Hepatocyte (in vitro differentiated cells): ENCODE measurements around the gene TUBGCP5. TPM values are rescaled to one million over a fixed set of nuclear protein-coding genes. Genes with fewer than 3 reads are reported as not detected.

Experiments used
- DNase-seq: peaks from one replicate; pipeline ENCODE4 v3.0.0-alpha.2; 2016; ENCODE audit warnings: low spot score
- H2AFZ ChIP-seq: fragments of 200-600 bp; sonication (generic); 2 replicates; pipeline ENCODE4 v1.6.0; 2016; ENCODE audit warnings: antibody characterized with exemption, mild to moderate bottlenecking
- H3K27ac ChIP-seq: fragments of 200-600 bp; sonication (generic); 2 replicates; pipeline ENCODE4 v1.5.1; 2016; ENCODE audit warnings: mild to moderate bottlenecking
- H3K27me3 ChIP-seq: fragments of 200-600 bp; sonication (generic); 2 replicates; pipeline ENCODE4 v1.6.1; 2016
- H3K36me3 ChIP-seq: fragments of 200-600 bp; sonication (generic); replicated peaks from 2 replicates; pipeline ENCODE4 v1.5.1; 2016; ENCODE audit warnings: low read depth; ENCODE audit not compliant: insufficient read depth
- H3K4me1 ChIP-seq: fragments of 200-600 bp; sonication (generic); 2 replicates; pipeline ENCODE4 v1.5.1; 2016; ENCODE audit warnings: mild to moderate bottlenecking, moderate library complexity; ENCODE audit not compliant: insufficient read depth
- H3K4me2 ChIP-seq: fragments of 200-600 bp; sonication (generic); 2 replicates; pipeline ENCODE4 v1.6.0; 2016
- H3K4me3 ChIP-seq: fragments of 200-600 bp; sonication (generic); 2 replicates; pipeline ENCODE4 v1.5.1; 2016; ENCODE audit warnings: mild to moderate bottlenecking
- H3K79me2 ChIP-seq: fragments of 200-600 bp; sonication (generic); 2 replicates; pipeline ENCODE4 v1.6.0; 2017; ENCODE audit warnings: mild to moderate bottlenecking
- H3K9me2 ChIP-seq: fragments of 200-600 bp; sonication (generic); replicated peaks from 2 replicates; pipeline ENCODE4 v1.6.0; 2017; ENCODE audit warnings: mild to moderate bottlenecking; ENCODE audit not compliant: insufficient read depth
- H3K9me3 ChIP-seq: fragments of 200-600 bp; sonication (generic); 2 replicates; pipeline ENCODE4 v1.5.1; 2016; ENCODE audit warnings: low read depth, mild to moderate bottlenecking
- H4K20me1 ChIP-seq: fragments of 200-600 bp; sonication (generic); 2 replicates; pipeline ENCODE4 v1.6.0; 2016; ENCODE audit warnings: mild to moderate bottlenecking; ENCODE audit not compliant: insufficient read depth, poor library complexity, severe bottlenecking
- EZH2 ChIP-seq: fragments of 200-600 bp; sonication (generic); IDR thresholded peaks from 2 replicates; pipeline ENCODE4 v1.6.1; 2016; ENCODE audit warnings: antibody characterized with exemption, mild to moderate bottlenecking, borderline replicate concordance
- EZH2phosphoT487 ChIP-seq: fragments of 200-600 bp; sonication (generic); IDR thresholded peaks from one replicate; pipeline ENCODE4 v1.6.1; 2018; ENCODE audit warnings: antibody characterized with exemption, mild to moderate bottlenecking, low read depth, moderate library complexity; ENCODE audit not compliant: unreplicated experiment, severe bottlenecking
- WGBS: methylation state at CpG from one replicate; pipeline ENCODE4 v1.1.6; 2016; ENCODE audit warnings: low lambda C conversion rate; ENCODE audit errors: missing lambda C conversion rate; 5-methylcytosine and 5-hydroxymethylcytosine counted together
- polyA plus RNA-seq: library from polyadenylated mRNA; unstranded; fragments of >200 nt; fragmentation: Nextera tagmentation; extraction: Ambion mirVana; gene quantifications from 2 replicates; pipeline ENCODE4 v1.2.1, GENCODE V29; 2016
- total RNA-seq: library from RNA; depleted of rRNA; stranded (reverse); fragments of >200 nt; gene quantifications from 2 replicates; pipeline ENCODE4 v1.2.3, GENCODE V29; 2014
- TF ChIP-seq, protein P1 (sequence below): fragments of 200-600 bp; sonication (generic); IDR thresholded peaks from 2 replicates; pipeline ENCODE4 v1.5.1; 2016; ENCODE audit warnings: antibody characterized with exemption, mild to moderate bottlenecking; ENCODE audit not compliant: poor library complexity

Gene TUBGCP5
- total and polyA plus RNA-seq, 2 experiments from 2014 or later: 9.6 to 29.4 TPM

DNA sequence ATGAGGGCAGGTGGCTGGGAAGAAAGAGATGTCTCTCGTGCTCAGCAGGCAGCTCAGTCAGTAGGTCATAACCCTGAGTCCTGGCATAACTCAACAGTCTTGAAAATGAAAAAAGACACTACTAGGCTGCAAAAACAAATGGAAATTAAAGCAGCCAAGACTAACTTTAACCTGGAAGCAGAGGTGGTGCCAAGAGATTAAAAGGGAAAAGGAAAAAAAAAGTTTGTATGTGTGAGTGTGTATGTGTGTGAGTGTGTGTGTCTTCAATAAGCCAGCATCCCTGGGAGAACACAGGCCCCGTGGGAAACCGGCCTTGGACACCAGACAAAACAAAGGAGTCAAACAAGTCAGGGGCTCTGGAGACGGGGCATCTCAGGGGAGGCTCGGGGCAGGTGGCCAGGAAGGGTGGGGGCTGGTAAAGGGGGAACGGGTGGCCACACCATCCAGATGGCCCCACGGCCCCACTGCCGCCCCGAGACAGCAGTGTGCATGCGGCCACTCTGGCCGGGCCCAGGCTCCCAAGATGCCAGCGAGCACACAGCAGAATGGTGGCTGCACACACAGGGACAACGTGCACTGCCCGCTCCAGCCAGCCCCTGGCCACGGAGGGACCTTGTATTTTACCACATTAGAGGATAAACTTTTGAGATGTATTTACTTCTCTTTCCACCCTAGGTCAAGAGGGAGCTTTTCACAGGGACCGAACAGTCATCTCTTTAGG lies 83.0 kb downstream of the TUBGCP5 start:
- TF ChIP-seq, protein P1, sequence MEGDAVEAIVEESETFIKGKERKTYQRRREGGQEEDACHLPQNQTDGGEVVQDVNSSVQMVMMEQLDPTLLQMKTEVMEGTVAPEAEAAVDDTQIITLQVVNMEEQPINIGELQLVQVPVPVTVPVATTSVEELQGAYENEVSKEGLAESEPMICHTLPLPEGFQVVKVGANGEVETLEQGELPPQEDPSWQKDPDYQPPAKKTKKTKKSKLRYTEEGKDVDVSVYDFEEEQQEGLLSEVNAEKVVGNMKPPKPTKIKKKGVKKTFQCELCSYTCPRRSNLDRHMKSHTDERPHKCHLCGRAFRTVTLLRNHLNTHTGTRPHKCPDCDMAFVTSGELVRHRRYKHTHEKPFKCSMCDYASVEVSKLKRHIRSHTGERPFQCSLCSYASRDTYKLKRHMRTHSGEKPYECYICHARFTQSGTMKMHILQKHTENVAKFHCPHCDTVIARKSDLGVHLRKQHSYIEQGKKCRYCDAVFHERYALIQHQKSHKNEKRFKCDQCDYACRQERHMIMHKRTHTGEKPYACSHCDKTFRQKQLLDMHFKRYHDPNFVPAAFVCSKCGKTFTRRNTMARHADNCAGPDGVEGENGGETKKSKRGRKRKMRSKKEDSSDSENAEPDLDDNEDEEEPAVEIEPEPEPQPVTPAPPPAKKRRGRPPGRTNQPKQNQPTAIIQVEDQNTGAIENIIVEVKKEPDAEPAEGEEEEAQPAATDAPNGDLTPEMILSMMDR: no peak
- no peak for TF ChIP-seq EZH2
- TF ChIP-seq EZH2phosphoT487: no peak
- Histone ChIP-seq H3K4me1 (no peaks in the 10 kb centered on the region), H3K4me3 (no peak overlapping the region), H3K9me2 (no peaks in the 10 kb centered on the region), H3K36me3 (no peaks in the 10 kb centered on the region), H3K9me3 (no peaks in the 10 kb centered on the region), H4K20me1 (peaks cover 59% of the 10 kb centered on the region), H3K27me3 (no peaks in the 10 kb centered on the region), H2AFZ (no peak overlapping the region), H3K4me2 (no peak overlapping the region), H3K79me2 (peaks cover 96% of the 10 kb centered on the region), H3K27ac (no peak overlapping the region)
- 88% methylated on average over 16 of the region's 16 CpGs for WGBS
- no peak for DNase-seq

DNA sequence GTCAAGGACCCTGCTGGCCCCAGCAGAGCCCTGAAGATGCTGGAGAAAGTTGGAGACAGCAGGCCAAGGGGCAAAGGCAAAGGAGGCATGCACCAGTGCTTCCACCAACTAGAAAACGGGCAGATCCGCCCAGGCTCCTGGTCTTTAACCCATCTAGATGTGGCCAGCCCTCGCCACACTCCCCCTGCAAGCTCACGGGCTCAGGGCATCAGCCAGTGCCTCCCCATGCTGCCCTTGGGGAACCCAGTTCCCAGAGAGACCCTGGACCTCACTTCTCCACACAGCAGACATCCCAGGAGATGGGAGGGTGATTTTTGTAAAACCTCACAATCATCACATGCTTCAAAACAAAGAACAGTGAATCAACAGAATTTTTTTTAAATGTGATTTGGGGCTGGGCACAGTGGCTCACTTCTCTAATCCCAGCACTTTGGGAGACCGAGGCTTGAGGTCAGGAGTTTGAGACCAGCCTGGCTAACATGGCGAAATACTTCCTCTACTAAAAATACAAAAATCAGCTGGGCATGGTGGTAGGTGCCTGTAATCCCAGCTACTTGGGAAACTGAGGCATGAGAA lies 83.7 kb downstream of the TUBGCP5 start:
- no peaks in the 10 kb centered on the region for H3K27me3 ChIP-seq
- H2AFZ ChIP-seq: no peak overlapping the region
- H4K20me1 ChIP-seq: peaks cover 59% of the 10 kb centered on the region
- TF ChIP-seq, protein P1: no peak
- TF ChIP-seq EZH2phosphoT487 (no peak), EZH2 (no peak)
- WGBS: 87% methylated on average over 6 of the region's 6 CpGs
- H3K36me3 ChIP-seq: no peaks in the 10 kb centered on the region
- no peak for DNase-seq
- no peak overlapping the region for H3K4me3 ChIP-seq
- no peak overlapping the region for H3K27ac ChIP-seq
- H3K9me2 ChIP-seq: no peaks in the 10 kb centered on the region
- H3K79me2 ChIP-seq: peaks cover 96% of the 10 kb centered on the region
- no peak overlapping the region for H3K4me2 ChIP-seq
- no peaks in the 10 kb centered on the region for H3K4me1 ChIP-seq
- H3K9me3 ChIP-seq: no peaks in the 10 kb centered on the region

DNA sequence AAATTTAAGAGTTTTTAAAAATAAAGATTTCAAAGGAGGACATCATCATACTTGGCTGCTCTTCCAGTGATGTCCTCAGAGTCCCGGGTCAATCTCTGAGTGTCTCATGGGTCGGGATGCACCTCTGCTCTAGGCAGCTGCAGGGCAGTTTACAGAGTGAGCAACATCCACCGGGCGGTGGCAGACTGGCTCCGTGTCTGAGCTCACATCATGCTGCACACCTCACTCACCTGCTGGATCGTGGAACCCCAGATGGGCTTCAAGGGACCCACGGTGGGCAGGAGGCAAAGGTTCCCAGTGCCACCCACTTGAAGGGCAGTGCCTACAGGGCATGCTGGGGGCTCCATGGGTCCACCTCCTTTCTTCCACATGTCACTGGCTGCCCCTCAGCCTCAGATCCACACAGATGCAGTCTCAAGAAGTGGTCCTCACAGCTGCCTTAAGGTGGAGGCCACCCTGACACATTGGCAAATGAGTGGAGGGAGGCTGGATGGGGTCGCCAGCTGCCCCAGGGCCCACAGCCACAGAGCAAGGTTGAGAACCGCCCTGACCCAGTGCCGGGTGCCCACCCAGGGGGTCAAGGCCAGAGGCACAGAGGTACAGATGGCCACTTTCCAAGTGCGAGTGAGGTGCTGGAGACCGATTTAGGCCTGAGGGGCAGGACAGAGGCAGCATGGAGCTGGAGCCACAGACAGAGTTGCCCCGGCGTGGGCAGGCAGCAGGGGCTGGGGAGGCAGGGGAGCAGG lies 84.4 kb downstream of the TUBGCP5 start:
- no peak for DNase-seq
- no peaks in the 10 kb centered on the region for H3K27me3 ChIP-seq
- no peaks in the 10 kb centered on the region for H3K4me1 ChIP-seq
- H2AFZ ChIP-seq: no peak overlapping the region
- H3K36me3 ChIP-seq: no peaks in the 10 kb centered on the region
- no peak for TF ChIP-seq EZH2phosphoT487
- no peak for TF ChIP-seq EZH2
- TF ChIP-seq, protein P1: no peak
- H3K4me2 ChIP-seq: no peak overlapping the region
- H3K9me2 ChIP-seq: no peaks in the 10 kb centered on the region
- no peak overlapping the region for H3K4me3 ChIP-seq
- peaks cover 96% of the 10 kb centered on the region for H3K79me2 ChIP-seq
- H3K27ac ChIP-seq: no peak overlapping the region
- peaks cover 59% of the 10 kb centered on the region for H4K20me1 ChIP-seq
- whole genome bisulfite sequencing: 92% methylated on average over 14 of the region's 14 CpGs
- no peaks in the 10 kb centered on the region for H3K9me3 ChIP-seq
